ENCODE measurements around the gene ALCAM.

ALCAM gene

DNA sequence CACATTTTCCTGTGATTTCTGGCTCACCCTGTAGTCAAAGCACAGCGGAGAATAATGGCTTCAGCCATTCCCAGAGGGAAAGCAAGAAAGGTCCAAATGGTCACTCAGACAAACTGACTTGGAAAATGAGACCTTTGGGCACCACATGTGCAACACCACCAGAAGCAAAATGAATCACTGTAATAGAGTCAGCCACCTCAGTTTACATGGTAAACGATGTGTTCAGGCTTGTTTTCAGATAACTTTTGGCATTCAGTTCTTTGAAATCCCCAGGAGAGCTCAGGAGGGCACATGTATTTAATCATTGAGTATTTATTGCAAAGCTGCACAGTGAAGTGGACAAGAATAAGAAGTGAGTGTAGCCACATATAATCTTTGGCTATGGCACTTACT, 38.4 kb upstream of the ALCAM start:
- no peak for DNase-seq (ENCODE audit: low read depth)
- TF ChIP-seq, protein P1, sequence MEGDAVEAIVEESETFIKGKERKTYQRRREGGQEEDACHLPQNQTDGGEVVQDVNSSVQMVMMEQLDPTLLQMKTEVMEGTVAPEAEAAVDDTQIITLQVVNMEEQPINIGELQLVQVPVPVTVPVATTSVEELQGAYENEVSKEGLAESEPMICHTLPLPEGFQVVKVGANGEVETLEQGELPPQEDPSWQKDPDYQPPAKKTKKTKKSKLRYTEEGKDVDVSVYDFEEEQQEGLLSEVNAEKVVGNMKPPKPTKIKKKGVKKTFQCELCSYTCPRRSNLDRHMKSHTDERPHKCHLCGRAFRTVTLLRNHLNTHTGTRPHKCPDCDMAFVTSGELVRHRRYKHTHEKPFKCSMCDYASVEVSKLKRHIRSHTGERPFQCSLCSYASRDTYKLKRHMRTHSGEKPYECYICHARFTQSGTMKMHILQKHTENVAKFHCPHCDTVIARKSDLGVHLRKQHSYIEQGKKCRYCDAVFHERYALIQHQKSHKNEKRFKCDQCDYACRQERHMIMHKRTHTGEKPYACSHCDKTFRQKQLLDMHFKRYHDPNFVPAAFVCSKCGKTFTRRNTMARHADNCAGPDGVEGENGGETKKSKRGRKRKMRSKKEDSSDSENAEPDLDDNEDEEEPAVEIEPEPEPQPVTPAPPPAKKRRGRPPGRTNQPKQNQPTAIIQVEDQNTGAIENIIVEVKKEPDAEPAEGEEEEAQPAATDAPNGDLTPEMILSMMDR (IDR thresholded peaks at IDR 0.05; ENCODE audit: low read length, missing control alignments), result no peak

DNA sequence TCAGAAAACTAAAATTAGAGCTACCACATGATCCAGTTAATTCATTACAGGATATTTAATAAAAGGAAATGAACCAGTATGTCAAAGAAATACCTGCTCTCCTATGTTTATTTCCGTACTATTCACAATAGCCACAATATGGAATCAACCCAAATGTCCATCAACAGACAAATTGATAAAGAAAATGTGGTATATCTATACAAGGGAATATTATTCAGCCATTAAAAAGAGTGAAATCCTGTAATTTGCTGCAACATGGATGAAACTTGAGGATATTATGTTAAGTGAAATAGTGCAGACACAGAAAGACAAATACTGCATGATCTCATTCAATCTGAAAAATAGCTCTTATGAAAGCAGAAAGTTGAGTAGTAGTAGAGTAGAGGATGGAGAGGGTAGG, 33.7 kb upstream of the ALCAM start:
- no peak for DNase-seq (ENCODE audit: low read depth)
- H3K4me3 ChIP-seq (replicated peaks; ENCODE audit: low read depth, low read length), result no peak overlapping the region
- TF ChIP-seq, protein P1 (IDR thresholded peaks at IDR 0.05; ENCODE audit: low read length, missing control alignments), result no peak

More for the DNA sequence above, 38.4 kb upstream of the ALCAM start:
- H3K4me3 ChIP-seq (replicated peaks; ENCODE audit: low read depth, low read length), result no peak overlapping the region

DNA sequence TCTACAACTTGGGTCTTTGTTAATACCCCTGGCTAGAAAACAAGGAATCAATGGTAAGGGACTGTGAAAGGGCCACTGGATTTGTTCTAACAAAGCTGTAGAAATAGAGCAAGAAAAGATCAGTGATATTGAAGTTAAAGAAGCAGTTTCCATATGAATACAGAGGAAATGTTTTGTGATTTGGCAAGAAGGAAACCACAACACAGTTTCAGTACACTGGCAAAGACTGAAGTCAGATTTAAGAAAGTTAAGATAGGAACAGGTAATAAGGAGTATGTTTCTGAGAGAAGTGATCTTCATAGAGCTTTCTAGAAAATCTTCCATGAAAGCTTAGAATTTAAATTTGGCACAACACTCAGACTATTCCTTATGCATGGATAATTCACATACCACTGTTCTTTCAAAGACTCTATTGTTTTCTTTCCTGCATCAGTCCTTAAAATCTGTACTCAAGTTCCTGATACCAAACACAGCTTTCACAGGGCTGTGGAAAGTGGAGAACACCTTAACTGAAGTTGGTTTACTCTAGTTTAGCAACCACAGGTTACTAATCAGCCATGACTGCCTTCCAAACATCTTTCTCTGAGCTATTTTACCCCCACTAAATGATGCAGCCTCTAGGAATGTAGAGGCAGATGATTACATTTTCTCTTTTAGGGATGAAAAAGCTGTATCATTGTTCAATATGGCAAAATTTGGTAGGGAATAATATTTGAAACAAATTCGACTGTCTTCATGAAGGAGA, 32.4 kb upstream of the ALCAM start:
- TF ChIP-seq, protein P1 (IDR thresholded peaks at IDR 0.05; ENCODE audit: low read length, missing control alignments), result no peak
- no peak for DNase-seq (ENCODE audit: low read depth)
- H3K4me3 ChIP-seq (replicated peaks; ENCODE audit: low read depth, low read length), result no peak overlapping the region

DNA sequence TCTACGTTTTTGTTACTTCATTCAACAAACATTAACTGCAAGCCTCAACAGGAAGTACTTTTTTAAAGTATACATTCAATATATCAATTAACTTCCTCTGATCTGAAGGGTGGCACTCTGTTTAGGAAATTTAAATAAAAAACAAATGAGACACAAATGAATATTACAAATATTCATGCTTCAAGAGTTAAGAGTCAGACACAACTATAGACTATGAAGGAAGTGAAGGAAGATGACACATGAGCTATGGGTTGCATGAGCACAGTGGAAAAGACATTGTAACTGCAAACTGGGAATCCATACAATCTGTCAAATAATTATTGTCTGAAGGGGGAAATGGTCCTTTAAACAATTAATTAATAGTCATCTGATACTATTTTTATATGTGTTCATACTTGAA, 26.8 kb upstream of the ALCAM start:
- DNase-seq (ENCODE audit: low read depth), result no peak
- no peak overlapping the region for H3K4me3 ChIP-seq (replicated peaks; ENCODE audit: low read depth, low read length)
- TF ChIP-seq, protein P1 (IDR thresholded peaks at IDR 0.05; ENCODE audit: low read length, missing control alignments), result no peak

DNA sequence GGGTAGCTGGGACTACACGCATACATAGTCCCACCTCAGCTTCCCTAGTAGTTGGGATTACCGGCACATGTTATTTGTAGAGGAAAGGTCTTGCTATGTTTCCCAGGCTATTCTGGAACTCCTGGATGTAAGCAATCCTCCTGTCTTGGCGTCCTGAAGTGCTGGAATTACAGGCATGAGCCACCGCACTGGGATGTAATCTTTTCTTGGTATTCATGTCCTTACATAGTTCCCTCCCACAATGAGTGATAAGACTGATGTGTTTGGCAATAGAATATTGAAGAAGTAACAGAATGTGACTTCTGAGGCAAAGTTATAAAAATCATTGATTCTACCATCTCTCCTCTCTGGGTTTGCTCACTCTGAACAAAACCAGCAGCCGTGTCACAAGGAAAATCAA, 22.7 kb upstream of the ALCAM start:
- DNase-seq (ENCODE audit: low read depth), result peak; percentile 67
- TF ChIP-seq, protein P1 (IDR thresholded peaks at IDR 0.05; ENCODE audit: low read length, missing control alignments), result no peak
- H3K4me3 ChIP-seq (replicated peaks; ENCODE audit: low read depth, low read length), result no peak overlapping the region

DNA sequence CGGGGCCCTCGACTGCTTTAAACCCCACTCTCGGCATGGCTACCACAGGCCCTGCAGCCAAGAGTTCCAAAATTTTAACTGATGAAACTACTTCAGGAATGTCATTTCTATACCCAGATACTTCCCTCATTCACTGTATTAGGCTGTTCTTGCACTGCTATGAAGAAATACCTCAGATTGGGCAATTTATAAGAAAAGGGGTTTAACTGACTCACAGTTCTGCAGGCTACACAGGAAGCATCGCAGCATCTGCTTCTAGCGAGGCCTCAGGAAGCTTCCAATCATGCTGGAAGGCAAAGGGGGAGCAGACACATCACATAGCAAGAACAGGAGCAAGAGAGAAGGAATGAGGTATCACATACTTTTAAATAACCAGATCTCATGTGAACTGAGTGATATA, 21.6 kb upstream of the ALCAM start:
- DNase-seq (ENCODE audit: low read depth), result no peak
- TF ChIP-seq, protein P1 (IDR thresholded peaks at IDR 0.05; ENCODE audit: low read length, missing control alignments), result no peak
- no peak overlapping the region for H3K4me3 ChIP-seq (replicated peaks; ENCODE audit: low read depth, low read length)
